ENCODE results near the gene HDLBP.
"Not testable (repeated sequence)": the region's sequence is repeated elsewhere in the genome, so short reads cannot be mapped to it uniquely, and the experiment has no call there.

HDLBP gene

DNA sequence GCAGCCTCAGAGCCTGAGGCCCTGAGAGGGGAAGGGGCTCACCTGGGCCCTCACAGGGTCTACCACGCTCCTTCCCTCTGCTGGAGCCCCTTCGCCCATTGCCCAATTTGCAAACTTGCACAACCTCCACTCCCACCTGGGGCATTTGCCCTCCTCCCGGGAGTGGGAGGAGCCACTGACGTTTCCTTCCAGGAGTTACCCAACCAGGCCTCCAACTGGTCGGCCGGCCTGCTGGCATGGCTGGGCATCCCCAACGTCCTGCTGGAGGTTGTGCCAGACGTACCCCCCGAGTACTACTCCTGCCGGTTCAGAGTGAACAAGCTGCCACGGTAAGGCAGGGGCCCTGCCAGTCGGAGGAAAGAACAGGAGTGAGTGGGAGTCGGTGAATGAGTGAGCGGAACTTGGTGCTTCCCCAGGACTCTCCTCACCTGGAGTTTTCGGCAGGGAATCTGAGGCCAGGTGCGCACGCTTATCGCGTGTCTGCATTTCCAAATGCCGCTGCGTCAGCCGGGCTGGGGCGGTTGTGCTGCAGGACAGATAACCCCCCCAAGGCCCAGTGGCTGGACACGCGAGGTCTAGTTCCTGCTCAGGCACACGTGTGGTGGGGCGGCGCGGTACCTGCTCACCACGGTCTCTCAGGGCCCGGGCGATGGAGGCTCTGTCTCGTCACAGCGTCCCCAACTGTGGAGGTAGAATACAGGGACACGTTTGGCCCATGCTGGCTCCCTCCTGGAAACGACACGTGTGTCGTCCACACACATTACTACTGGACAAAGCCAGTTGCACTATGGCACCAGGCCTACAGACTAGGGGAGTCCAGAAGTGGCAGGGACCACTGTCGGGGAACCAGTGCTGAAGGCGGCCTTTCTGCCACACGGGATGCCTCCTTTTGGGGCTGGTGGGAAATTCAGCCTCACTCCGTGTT is 115.3 kb downstream of the HDLBP start:
- Mint-ChIP-seq H3K36me3 (ENCODE audit: low read depth) (no peaks in the 10 kb centered on the region), H3K9me3 (no peaks in the 10 kb centered on the region), H3K27ac (no peak overlapping the region), H3K4me3 (no peak overlapping the region), H3K27me3 (no peaks in the 10 kb centered on the region), H3K4me1 (ENCODE audit: low read depth) (peaks cover 7% of the 10 kb centered on the region)
- intact Hi-C loops (cut with micrococcal nuclease): no loop called here

DNA sequence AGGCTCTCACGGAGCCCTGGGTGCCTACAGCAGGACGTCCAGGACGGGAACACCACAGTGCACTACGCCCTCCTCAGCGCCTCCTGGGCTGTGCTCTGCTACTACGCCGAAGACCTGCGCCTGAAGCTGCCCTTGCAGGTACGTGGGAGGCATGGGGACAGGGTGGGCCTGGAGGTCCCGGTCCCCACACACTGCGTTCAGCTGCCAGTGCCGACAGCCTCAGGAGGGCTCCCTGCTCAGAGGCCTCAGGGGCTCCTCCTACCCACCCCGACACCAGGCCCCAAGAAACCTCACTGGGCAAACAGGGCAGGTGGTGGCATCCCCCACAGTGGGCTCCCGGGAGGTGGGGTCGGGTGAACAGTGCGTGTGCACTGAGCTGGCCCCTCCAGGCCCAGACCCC is 116.2 kb downstream of the HDLBP start:
- no peaks in the 10 kb centered on the region for H3K27me3 Mint-ChIP-seq
- intact Hi-C loops (cut with micrococcal nuclease): no loop called here
- H3K4me3 Mint-ChIP-seq: no peak overlapping the region
- H3K9me3 Mint-ChIP-seq: no peaks in the 10 kb centered on the region
- peaks cover 7% of the 10 kb centered on the region for H3K4me1 Mint-ChIP-seq (ENCODE audit: low read depth)
- no peaks in the 10 kb centered on the region for H3K36me3 Mint-ChIP-seq (ENCODE audit: low read depth)
- H3K27ac Mint-ChIP-seq: no peak overlapping the region

DNA sequence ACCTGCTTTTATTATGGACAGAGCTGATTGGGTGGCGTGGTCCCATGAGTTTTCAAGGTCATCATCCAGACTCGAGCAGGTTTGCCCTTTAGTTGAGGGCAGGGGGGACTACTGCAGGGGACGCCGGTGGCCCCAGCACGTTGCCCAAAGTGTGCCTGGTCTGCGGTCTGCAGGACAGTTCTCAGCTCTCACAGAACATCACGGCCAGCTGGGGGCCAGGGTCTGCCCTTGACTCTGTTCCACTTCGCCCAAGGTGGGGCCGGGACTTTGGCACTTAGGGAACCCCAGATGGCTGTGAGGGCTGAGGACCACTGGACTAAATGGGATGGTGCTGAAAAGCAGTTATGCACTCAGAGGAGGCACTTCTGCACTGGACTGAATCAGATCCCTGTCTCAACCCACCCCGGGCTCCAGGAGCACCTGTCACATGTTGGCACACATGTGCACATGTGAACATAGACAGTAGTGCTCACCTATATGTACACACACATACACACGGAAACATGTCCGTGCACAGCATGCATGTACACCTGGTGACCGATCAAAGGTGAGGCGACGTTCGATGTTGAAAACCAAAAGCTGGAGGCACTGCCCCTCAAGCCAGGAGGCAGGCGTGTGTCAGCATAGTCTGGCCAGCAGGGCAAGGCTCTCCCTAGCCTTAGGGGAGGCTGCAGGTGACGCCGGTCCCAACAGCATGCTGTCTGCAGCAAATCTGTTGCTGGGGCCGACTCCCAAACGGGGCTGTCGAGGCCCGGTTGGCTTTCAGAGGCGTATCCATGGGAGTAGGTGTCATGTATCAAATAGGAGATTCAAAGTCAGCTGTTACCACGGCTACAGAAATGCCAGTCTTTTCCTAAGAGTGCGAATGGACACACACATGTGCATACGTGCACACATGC is 116.8 kb downstream of the HDLBP start:
- Mint-ChIP-seq H3K27me3 (no peaks in the 10 kb centered on the region), H3K9me3 (no peaks in the 10 kb centered on the region), H3K27ac (no peak overlapping the region), H3K36me3 (ENCODE audit: low read depth) (no peaks in the 10 kb centered on the region), H3K4me1 (ENCODE audit: low read depth) (peaks cover 7% of the 10 kb centered on the region), H3K4me3 (no peak overlapping the region)
- intact Hi-C loops (cut with micrococcal nuclease): no loop called here

DNA sequence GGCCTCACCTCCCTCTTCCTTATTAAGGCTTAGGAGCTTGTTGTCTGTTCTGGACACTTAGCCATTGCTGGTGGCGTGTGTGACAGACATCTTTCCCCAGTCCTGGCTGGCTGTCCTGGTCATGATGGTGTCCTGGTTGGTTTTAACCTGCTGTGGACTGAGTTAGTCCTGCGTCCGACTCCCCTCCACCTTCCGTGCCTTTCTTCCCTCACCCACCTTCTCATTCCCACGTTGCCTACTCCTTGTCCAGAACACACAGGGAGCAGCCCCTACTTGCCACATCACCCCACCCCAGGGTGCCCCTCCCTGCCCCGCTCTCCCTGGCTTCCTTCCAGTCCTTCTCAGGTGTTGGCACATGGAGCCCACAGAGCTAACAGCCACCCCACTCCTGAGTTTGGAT is 117.5 kb downstream of the HDLBP start:
- intact Hi-C loops (cut with micrococcal nuclease): no loop called here
- Mint-ChIP-seq H3K27me3 (no peaks in the 10 kb centered on the region), H3K36me3 (ENCODE audit: low read depth) (no peaks in the 10 kb centered on the region), H3K4me3 (no peak overlapping the region), H3K4me1 (ENCODE audit: low read depth) (peaks cover 7% of the 10 kb centered on the region), H3K9me3 (no peaks in the 10 kb centered on the region), H3K27ac (no peak overlapping the region)

DNA sequence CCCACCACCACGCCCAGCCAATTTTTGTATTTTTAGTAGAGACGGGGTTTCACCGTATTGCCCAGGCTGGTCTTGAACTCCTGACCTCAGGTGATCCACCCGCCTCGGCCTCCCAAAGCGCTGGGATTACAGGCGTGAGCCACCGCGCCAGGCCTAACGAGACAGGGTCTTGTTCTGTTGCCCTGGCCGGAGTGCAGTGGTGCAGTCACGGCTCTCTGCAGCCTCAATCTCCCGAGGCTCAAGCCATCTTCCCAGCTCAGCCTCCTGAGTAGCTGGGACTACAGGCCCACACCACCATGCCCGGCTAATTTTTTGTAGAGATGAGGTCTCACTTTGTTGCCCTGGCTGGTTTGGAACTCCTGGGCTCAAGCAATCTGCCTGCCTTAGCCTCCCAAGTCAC is 118.2 kb downstream of the HDLBP start:
- H3K27me3 Mint-ChIP-seq; H3K27ac Mint-ChIP-seq; H3K4me1 Mint-ChIP-seq (ENCODE audit: low read depth); H3K36me3 Mint-ChIP-seq (ENCODE audit: low read depth); intact Hi-C loops (cut with micrococcal nuclease); H3K4me3 Mint-ChIP-seq; H3K9me3 Mint-ChIP-seq: not testable (repeated sequence)

DNA sequence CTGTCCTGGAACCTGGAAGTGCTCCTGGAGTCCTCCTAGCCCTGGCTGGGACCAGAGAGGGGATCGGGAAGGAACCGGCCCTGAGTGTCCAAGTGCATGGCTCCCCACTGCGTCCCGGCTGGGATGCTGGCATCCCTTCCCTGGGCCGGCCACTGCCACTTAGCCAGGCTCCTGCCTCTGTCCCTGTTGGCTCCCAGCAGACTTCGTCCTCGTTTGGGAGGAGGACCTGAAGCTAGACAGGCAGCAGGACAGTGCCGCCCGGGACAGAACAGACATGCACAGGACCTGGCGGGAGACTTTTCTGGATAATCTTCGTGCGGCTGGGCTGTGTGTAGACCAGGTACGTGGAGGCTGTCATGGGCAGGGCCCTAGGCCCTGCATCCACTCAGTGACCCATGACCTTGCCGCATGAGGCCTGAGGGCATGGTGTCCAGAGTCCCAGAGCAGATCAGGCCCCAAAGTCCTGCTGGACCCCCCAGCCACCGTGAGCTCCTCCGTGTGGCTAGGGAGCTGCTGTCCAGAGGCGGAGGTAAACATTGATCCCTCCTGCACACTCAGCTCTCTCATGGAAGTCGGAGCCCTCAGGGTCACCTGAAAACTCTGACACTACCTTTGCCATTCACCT is 119.9 kb downstream of the HDLBP start:
- Mint-ChIP-seq H3K27ac (no peak overlapping the region), H3K36me3 (ENCODE audit: low read depth) (no peaks in the 10 kb centered on the region), H3K4me3 (no peak overlapping the region), H3K9me3 (no peaks in the 10 kb centered on the region), H3K4me1 (ENCODE audit: low read depth) (no peaks in the 10 kb centered on the region), H3K27me3 (no peaks in the 10 kb centered on the region)
- intact Hi-C loops (cut with micrococcal nuclease): no loop called here

DNA sequence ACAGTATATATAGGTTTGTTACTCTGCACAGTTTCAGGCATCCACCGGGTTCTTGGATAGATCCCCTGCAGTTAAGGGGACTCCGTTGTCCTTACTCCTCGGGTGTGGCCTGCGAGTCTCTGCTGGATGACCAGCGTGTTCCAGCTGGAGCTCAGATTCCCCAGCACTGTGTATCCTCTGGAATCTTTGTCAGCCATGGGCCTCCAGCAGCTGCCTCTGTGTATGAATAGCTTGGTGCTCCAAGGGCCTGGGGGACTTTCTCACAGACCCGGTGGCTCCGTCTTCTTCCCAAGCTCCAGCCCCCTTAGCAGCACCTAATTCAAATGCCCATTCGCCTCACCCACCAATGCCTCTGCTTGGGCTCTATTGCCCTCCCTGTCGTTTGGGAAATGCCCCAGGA is 120.7 kb downstream of the HDLBP start:
- no peaks in the 10 kb centered on the region for H3K27me3 Mint-ChIP-seq
- H3K9me3 Mint-ChIP-seq: no peaks in the 10 kb centered on the region
- H3K36me3 Mint-ChIP-seq (ENCODE audit: low read depth): no peaks in the 10 kb centered on the region
- H3K27ac Mint-ChIP-seq: no peak overlapping the region
- H3K4me1 Mint-ChIP-seq (ENCODE audit: low read depth): no peaks in the 10 kb centered on the region
- intact Hi-C loops (cut with micrococcal nuclease): no loop called here
- H3K4me3 Mint-ChIP-seq: no peak overlapping the region

DNA sequence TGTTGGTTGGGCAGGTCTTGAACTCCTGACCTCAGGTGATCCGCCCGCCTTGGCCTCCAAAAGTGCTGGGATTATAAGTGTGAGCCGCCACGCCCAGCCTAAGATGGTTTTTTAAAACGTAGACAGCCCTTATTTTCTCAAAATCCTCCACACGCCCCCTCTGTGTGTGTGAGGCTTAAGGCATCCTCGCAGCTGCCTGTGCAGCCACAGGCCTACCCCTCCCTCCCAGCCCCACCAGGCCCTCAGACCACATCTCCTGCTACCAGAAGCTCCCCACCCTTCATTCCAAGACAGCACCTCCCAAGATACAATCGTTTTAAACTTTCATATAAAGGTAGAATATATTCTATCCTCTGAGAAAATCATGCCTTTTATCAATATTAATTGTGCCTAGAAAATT is 122.2 kb downstream of the HDLBP start:
- no peaks in the 10 kb centered on the region for H3K27me3 Mint-ChIP-seq
- H3K27ac Mint-ChIP-seq: no peak overlapping the region
- no peaks in the 10 kb centered on the region for H3K9me3 Mint-ChIP-seq
- H3K4me1 Mint-ChIP-seq (ENCODE audit: low read depth): no peaks in the 10 kb centered on the region
- no peak overlapping the region for H3K4me3 Mint-ChIP-seq
- intact Hi-C loops (cut with micrococcal nuclease): no loop called here
- H3K36me3 Mint-ChIP-seq (ENCODE audit: low read depth): no peaks in the 10 kb centered on the region

DNA sequence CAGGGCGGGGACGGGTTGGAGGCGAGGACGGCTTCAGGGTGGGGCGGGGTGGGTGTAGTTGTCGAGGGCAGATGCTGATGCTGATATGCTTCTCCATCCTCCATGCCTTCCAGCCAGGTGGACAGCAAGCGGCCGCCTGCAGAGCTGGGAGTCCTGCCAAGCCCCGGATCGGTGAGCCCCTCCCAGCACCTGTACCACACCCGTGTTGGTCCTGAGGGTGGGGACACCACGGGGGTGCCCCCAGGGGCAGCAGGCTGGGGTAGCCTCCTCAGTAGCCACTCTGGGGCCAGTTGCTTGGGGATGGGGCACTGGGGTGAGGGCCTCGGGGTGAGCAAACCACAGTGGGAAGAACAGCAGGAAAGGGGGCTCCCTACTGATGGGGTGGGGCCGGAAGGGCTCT is 124.4 kb downstream of the HDLBP start:
- no peak overlapping the region for H3K4me3 Mint-ChIP-seq
- H3K27ac Mint-ChIP-seq: no peak overlapping the region
- H3K4me1 Mint-ChIP-seq (ENCODE audit: low read depth): no peaks in the 10 kb centered on the region
- H3K36me3 Mint-ChIP-seq (ENCODE audit: low read depth): no peaks in the 10 kb centered on the region
- intact Hi-C loops (cut with micrococcal nuclease): no loop called here
- H3K9me3 Mint-ChIP-seq: no peaks in the 10 kb centered on the region
- no peaks in the 10 kb centered on the region for H3K27me3 Mint-ChIP-seq

DNA sequence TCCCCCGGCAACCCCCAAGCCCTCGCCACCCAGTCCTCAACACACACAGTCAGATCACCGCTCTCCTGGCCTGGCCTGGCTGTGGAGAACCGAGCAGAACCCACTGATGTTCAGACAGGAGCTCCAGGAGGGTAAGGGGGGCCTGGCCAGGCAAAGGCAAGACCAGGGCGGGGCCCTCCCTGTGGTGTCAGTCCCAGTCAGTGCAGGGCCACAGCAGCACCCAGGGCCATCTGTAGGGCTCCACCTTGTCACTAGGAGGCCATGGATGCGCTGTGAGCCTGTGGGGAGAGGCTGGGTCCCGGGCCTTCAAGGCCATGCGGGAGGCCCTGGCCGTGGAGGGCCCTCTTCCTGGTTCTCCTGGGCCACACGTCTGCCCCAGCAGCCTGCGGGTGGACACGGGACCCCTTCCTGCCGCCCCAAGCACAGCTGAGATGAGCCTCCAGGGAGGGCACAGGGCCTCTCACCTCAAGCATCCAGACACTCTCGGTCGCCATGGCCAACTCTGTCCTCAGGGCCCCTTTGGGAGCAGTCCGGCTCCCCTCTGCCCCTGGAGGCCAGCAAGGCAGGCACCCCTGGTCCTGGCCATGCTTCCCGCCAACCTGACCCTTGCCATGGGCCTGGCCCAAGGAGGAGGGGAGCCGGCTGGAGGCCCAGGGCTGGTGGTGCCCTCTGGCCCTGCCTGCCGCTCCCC is 125.0 kb downstream of the HDLBP start:
- Mint-ChIP-seq H3K36me3 (ENCODE audit: low read depth) (no peaks in the 10 kb centered on the region), H3K4me1 (ENCODE audit: low read depth) (no peaks in the 10 kb centered on the region), H3K4me3 (no peak overlapping the region), H3K27me3 (no peaks in the 10 kb centered on the region), H3K27ac (no peak overlapping the region), H3K9me3 (no peaks in the 10 kb centered on the region)
- intact Hi-C loops (cut with micrococcal nuclease): no loop called here

DNA sequence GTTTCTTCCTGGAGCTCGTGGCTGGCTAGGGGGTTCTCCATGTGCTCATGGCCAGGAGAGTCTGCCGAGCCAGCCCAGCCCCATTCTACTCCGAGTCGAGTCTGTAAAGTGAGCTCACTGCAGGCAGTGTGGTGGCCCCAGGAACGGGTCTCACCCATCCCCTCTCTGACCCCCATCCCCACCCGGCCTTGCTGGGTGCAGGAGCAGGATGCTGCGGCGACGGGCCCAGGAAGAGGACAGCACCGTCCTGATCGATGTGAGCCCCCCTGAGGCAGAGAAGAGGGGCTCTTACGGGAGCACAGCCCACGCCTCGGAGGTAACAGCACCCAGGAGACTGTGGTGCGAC is 125.6 kb downstream of the HDLBP start:
- H3K27me3 Mint-ChIP-seq: no peaks in the 10 kb centered on the region
- no peaks in the 10 kb centered on the region for H3K9me3 Mint-ChIP-seq
- intact Hi-C loops (cut with micrococcal nuclease): no loop called here
- H3K27ac Mint-ChIP-seq: no peak overlapping the region
- peaks cover 3% of the 10 kb centered on the region for H3K36me3 Mint-ChIP-seq (ENCODE audit: low read depth)
- no peak overlapping the region for H3K4me3 Mint-ChIP-seq
- H3K4me1 Mint-ChIP-seq (ENCODE audit: low read depth): no peaks in the 10 kb centered on the region

DNA sequence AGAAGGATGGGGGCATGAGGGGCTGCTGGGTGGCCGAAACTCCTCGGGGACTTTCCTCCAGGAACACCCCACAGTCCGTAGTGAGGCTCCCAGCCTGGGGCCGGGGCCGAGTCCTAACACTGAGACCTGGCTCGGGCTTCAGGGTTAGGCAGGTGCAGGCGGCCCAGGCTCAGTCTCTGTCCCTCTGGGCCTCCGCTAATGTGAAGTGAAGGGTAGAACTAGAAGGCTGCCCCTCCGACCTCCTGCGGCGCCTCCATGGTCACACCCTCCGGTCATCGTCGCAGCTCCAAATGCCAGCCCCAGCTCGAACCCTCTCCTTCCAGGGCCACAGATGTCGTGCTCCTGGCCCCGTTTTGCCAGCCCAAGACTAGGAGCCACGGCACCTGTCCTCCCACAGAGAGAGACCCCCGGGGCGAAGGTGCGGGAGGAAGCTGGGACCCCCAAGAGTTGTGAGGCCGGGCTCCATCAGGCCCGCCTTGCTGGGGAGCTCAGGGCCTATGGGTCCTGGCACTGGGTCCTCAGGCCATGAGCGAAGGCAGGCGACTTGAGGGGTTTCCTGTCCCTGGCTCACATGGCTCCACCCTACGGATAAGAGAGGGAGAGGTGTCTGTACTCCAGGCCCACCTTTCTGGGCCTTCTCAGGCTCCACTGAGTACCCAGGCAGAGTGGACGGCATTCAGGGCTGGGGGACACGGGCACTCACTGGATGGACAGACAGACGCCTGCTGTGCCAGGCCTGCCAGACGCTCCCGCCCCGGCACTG is 126.2 kb downstream of the HDLBP start:
- Mint-ChIP-seq H3K27me3 (no peaks in the 10 kb centered on the region), H3K9me3 (no peaks in the 10 kb centered on the region), H3K36me3 (ENCODE audit: low read depth) (peaks cover 8% of the 10 kb centered on the region), H3K27ac (no peak overlapping the region), H3K4me3 (no peak overlapping the region), H3K4me1 (ENCODE audit: low read depth) (no peaks in the 10 kb centered on the region)
- intact Hi-C loops (cut with micrococcal nuclease): no loop called here

DNA sequence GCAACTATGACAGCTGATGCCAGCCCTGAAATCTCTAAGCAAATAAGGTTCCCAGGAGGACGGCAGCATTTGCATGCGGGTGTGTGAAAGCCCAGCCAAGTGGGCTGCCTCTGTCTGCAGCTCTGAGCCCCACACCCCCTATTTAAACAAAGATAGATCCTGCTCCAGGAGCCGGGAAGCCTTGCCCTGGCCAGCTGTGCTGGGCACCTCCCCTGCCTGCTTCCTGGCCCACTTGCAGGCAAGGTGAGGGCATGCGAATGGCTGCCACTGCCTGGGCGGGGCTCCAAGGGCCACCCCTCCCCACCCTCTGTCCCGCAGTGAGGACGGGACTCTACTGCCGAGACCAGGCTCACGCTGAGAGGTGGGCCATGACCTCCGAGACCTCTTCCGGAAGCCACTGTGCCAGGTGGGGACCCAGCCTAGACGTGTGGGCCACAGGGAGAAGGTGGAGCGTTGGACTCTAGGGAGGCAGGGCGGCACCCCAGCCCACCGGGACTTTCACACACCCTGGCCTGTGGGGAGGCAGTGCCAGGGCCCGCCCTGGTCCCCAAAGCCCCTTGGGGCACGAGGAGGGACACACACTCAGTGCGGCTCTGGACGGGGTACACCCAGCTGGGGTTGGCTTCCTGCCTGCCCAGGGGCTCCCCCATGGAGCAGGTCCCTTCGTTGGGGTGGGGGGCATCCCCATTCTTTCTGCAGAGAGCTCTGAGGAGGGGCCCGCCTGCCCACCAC is 126.9 kb downstream of the HDLBP start, which contains the start of gene ANO7:
ANO7 (plus strand) TSS at position 317 of the 732 bp plus-strand sequence. CDS start 1,387 bp downstream, outside the sequence.
- intact Hi-C loops (cut with micrococcal nuclease): no loop called here
- Mint-ChIP-seq H3K4me1 (ENCODE audit: low read depth) (no peaks in the 10 kb centered on the region), H3K4me3 (no peak within 1 kb of the TSS), H3K9me3 (no peaks in the 10 kb centered on the region), H3K27me3 (no peaks in the 10 kb centered on the region), H3K27ac (no peak within 1 kb of the TSS), H3K36me3 (ENCODE audit: low read depth) (peaks cover 16% of the 10 kb centered on the region)

Measured in dendritic cell treated with granulocyte-macrophage colony-stimulating factor and Interleukin-4, amounts not matched to agents 40 ng/mL and 50 ng/mL, for 4 days (primary cell).